Lung microvascular endothelial cell (primary cell): ENCODE results near the gene EHMT1. TPM values are rescaled to one million over a fixed set of nuclear protein-coding genes. Genes with fewer than 3 reads are reported as not detected.
A peak's percentile ranks its signal among the peaks of the same experiment; 100 is the strongest.
"Not testable (repeated sequence)": the region's sequence is repeated elsewhere in the genome, so short reads cannot be mapped to it uniquely, and the experiment has no call there.

Experiments
- DNase-seq, 2 donors: peaks; one replicate each; pipeline versions ENCODE4 v3.0.0 to v3.0.0-alpha.2; 2010; ENCODE audit warnings: low read depth in 2 of 2
- total RNA-seq: library from RNA; depleted of rRNA; stranded (reverse); fragments of >200 nt; gene quantifications from 2 replicates; pipeline ENCODE4 v1.2.1, GENCODE V29; 2014

The EHMT1 gene
- total RNA-seq, 1 donor from 2014 or later = 46.2 TPM

DNA sequence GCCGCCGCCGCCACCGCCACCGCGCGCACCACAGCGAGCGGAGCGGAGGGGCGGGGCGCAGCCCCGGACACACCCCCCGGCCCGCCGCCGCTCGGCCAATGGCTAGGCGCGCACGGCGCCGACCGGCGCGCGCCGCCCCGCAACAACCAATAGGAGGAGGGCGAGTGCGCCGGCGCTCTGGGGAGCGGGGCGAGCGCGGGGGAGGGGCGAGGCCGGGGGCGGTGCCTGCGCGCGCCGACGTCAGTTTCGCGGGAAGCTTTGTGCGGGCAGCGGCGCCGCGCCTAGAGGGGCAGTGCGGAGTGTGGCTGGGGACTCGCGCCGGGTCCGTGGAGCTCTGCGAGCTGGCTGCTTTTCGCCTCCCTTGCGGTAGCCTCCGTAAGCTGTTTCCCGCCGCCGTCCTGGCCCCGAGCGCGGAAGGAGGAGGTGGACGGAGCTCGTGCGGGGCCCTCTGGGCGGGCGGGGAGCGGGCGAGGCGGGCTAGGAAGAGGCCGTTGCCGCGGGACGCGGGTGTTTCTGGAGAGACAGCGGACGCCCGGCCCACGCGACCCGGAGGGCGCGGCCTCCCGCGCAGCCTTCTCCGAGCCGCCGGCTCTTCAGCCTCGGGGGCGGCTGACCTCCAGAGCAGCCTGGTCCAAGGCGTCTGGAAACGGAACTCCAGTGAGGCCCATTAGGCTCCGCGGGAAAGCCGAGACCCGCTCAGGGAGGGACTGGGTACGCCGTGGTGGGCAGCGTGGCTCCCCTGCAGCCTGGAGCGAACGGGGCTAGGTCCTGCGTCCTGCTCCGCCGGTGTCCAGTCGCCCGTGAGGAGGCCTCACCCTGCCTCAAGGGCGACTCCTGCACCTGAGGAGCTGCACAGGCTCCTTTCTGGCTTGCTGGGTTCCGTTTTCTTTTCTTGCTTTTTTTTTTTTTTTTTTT, 28.1 kb upstream of the EHMT1 start, which contains the start of gene ZMYND19:
TSS of gene ZMYND19 (minus strand) at position 44 of the 915 bp plus-strand sequence. CDS start 249 bp downstream, outside the sequence.
- DNase-seq = peak; percentile 91 to 94

GRCh38 chr9:137592767-137593166, 26.0 kb upstream of the EHMT1 start:
- DNase-seq = no peak

- no peak for DNase-seq
Measured at GRCh38 chr9:137593176-137593575, 25.6 kb upstream of the EHMT1 start.

DNA sequence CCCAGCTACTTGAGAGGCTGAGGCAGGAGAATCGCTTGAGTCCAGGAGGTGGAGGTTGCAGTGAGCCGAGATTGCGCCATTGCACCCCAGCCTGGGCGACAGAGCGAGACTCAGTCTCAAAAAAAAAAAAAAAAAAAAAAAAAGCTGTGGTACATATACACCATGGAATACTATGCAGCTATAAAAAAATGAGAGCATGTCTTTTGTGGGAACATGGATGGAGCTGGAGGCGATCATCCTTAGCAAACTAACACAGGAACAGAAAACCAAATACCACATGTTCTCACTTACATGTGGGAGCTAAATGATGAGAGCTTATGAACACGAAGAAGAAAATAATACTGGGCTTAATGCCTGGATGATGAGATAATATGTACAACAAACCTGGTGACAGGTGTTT, 22.2 kb upstream of the EHMT1 start:
- DNase-seq = not testable (repeated sequence)

DNA sequence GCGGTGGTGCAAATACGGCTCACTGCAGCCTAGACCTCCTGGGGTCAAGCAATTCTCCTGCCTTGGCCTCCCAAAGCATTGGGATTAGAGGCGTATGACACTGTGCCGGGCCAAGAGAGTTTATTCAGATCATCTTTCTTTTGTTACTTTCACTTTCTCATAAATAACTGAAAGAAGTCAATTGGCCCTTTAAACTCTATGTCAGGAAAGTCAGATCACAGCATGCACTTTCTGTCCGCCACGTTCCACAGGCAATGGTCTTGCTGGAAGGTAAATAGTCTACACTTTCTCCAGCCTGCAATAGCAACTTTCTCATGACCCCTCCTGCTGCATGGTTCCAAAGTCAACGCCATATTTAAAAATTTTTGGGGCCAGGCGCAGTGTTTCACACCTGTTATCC, 19.9 kb upstream of the EHMT1 start:
- DNase-seq = no peak

DNA sequence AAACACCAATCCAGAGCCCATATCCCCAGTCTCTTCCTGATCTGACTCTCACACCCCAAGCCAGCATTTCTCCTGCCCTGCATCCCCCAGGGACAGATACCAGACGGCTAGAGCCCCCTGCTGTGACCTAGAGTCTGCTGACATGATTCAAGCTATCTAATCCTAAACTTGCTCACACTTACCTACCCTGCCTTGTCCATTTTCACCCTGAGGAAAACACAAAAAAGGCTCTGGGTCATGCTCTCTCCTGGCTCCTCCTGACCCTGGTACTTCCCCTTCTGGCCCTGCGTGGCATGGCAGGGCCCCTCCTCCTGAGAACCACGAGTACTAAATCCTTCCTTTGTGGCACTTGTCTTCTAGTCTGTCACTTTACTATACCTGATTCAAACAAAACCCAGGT, 16.1 kb upstream of the EHMT1 start:
- DNase-seq = no peak

GRCh38 chr9:137603879-137604278, 14.9 kb upstream of the EHMT1 start:
- DNase-seq = no peak

DNA sequence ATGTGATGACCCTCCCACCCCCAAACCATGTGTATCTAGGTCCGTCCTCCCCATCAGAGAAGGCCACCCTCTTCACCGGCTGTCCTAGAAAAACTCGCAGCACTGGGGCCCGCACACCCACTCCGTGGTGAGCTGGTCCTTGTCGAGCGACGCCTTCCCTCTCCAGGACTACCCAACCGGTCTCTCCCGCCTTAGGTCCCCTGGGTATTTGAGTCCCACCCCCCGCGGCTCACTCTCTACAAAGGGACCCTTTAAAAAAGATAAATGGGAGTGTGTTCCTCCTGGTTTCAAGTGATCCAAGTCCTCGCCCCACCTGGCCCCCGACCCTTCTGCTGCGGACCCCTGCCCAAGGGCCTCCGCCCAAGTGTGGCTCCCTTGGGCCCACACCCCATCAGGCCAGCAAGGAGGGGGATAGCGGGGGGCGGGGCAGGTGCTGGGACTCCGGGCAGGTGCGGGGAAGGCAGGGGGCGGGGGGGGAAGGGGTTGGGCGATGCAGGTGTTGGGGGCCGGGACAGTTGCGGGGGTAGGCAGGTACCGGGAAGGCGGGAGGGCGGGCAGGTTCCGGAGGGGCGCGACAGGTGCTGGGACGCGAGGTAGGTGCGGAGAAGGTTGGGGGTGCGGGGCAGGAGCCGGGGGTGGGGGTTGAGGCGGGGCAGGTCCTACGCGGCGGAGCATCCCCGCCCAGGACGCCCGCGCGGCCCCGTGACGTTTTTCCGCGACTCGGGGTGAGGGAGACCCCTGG, 14.3 kb upstream of the EHMT1 start:
- DNase-seq = no peak

DNA sequence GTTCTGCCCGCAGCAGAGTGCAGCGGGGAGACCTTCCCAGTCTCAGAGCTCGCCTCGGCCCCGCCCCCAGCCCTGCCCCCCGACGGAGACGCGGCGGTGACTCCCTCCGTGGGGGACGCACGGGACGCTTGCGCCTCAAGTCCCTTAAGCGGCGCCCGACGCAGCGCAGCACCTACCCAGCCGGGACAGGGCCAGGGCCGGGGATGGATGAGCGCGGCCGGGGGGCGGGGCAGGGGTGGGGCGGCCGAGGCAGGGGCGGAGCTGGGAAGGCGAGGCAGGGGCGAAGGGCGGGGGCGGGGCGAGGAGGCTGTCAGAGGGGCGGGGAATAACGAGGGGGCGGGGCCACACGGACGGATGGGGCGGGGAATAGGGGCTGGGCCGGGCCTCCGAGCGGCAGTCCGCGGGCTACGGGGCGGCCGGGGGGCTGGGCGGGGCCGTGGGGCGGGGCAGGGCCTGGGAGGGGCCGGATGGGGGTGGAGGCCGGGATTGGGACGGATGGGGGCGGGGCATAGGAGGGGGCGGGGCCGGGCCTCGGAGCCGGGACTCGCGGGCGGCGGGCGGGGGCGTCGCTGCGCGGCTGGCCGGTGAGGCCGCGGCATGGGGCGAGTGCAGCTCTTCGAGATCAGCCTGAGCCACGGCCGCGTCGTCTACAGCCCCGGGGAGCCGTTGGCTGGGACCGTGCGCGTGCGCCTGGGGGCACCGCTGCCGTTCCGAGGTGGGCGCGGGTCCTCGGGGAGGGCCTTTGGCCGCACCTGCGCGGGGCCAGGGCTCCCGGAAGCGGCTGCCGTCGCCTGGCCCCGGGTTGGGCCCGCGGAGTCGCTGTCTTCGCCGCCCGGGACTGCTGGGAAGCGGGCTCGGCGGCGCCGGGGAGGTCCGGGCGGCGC, 13.4 kb upstream of the EHMT1 start, which contains the start of gene ARRDC1:
TSS of gene ARRDC1 (plus strand) at position 566 of the 884 bp plus-strand sequence. CDS start at position 598, 32 bp downstream.
- DNase-seq = peak; percentile 91 to 95

DNA sequence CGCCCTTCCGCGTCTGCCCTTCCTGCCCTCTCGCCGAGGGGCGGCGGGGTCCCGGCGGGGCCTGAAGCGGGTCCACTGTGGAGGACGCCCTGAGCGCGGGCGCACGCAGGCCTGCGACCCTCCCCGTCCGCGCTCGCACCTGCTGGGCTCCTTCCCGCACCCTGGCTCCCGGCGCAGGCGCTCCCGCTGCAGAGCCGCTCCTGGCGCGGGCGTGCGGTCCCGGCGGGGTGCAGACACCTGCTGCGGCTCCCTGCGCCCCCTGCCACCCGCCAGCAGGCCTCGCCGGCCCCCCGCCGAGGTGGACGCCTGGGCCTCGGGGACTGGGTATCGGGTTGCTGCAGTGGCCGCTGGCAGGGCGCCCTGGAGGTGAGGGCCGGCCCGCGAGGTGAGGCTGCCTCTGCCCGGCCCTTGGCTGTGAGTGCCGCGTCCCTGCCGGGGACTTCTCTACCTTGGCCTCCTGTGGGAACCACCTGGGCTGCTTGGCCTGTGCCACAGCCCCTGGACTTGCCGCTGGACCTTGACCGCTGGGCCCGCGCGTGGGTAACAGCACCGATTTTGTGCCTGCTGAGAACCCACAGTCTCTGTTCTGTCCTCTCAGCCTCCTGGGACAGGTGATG, 12.7 kb upstream of the EHMT1 start:
- no peak for DNase-seq

- no peak for DNase-seq
Measured at GRCh38 chr9:137606734-137607138, 12.1 kb upstream of the EHMT1 start.

GRCh38 chr9:137607141-137607857, 11.5 kb upstream of the EHMT1 start:
- no peak for DNase-seq

- DNase-seq = no peak
Measured at GRCh38 chr9:137610944-137611343, 7.9 kb upstream of the EHMT1 start.

DNA sequence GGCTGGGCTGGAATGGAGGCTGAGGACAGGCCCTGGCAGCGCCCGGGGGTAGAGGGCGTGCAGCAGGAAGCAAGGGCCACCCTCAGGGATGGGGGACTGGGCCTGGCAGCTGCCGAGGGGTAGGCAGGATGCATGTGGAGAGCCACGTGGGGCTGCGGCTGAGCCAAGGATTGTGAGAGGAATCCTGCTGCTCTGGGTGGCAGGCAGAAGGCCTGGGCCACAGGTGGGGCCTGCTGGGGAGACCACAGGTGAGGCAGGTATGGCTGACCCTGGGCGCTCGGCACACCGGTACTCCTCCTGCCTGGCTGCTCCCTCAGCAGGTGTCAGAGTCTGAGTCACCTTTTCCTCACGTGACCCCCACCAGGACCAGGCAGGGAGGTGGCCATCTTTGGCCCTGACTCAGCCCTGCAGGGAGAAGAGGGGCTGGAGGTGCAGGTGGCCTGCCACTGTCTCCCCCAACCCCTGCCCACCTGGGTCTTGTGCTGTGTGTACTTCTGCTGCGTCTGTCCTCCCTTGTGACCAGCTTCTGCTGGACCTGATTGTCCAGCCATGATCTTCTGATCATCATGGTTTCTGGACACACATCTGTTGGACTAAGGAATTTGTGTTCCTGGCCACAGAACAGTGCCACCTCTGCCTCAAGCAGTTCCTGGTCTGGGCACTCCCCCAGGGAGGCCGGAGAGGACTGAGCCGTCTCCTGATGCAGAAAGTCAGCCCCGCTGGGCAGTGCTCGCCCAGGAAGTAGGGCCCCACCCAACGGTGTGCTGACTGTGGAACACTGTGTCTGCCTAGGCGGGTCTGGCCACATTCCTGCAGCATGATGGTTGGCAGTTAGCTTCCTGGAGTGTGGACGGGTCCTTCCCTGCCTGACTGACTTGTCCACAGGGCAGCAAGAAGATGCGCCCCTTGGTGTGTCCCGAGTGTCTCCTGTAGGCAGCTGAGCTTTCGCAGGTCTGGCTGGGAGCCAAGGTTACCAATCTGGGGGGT, 6.9 kb upstream of the EHMT1 start:
- DNase-seq = peak in 1 of 2 donors; percentile 61

DNA sequence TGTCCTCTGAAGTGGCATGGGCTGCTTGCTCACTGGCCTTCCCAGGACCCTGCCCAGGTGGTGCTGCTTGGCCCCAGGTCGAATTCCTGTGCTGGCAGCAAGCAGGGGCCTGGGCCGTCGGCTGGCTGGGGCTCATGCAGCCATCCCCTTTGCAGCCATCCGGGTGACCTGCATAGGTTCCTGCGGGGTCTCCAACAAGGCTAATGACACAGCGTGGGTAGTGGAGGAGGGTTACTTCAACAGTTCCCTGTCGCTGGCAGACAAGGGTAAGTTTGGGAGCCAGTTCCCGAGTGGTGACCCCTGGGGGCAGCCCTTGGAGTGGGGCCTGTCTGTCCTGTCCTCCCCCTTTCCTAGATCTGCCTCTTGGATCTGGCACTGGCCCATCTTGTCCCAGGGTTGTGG, 6.1 kb upstream of the EHMT1 start:
- DNase-seq = no peak

GRCh38 chr9:137613259-137613658, 5.5 kb upstream of the EHMT1 start:
- no peak for DNase-seq

DNA sequence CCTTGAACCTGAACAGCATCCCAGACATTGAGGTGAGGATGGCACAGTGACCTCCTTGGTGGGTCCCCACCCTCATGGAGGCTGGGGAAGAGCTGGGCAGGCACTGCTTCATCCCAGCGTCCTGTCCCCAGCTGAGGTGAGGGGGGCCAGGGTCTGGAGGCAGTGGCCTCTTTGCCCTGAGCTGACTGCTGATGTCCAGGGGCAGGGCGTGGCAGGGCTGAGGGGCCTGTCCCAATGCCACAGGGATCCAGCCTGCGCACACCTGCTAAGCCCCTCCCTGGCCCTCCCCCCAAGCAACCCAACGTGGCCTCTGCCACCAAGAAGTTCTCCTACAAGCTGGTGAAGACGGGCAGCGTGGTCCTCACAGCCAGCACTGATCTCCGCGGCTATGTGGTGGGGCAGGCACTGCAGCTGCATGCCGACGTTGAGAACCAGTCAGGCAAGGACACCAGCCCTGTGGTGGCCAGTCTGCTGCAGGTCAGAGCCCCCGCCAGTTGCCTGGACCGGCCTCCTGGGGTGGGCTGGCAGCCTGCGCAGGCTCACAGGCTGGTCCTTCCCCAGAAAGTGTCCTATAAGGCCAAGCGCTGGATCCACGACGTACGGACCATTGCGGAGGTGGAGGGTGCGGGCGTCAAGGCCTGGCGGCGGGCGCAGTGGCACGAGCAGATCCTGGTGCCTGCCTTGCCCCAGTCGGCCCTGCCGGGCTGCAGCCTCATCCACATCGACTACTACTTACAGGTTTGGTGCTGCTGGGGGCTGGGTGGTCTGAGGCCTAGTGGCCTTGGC, 4.9 kb upstream of the EHMT1 start:
- DNase-seq = no peak
